NB4 (cell line): ENCODE results near the gene NLRX1.
A peak's percentile ranks its signal among the peaks of the same experiment; 100 is the strongest.
"Not testable (repeated sequence)": the region's sequence is repeated elsewhere in the genome, so short reads cannot be mapped to it uniquely, and the experiment has no call there.

ENCODE experiments used
- DNase-seq: peaks from one replicate; pipeline ENCODE4 v3.0.0; 2010; ENCODE audit warnings: low read depth
- H3K4me3 ChIP-seq: one replicate; pipeline ENCODE4 v1.5.1; 2011; ENCODE audit warnings: mild to moderate bottlenecking, low read depth, low read length, moderate library complexity
- CTCF ChIP-seq: IDR thresholded peaks from one replicate; pipeline ENCODE4 v1.5.1; 2012; ENCODE audit warnings: low read depth, low read length
- MAX ChIP-seq: IDR thresholded peaks from 2 replicates; pipeline ENCODE4 v1.6.1; 2011; ENCODE audit warnings: low read depth, low read length
- MYC ChIP-seq: IDR thresholded peaks from 2 replicates; pipeline ENCODE4 v1.6.1; 2011; ENCODE audit warnings: low read depth, low read length
- POLR2A ChIP-seq: IDR thresholded peaks from 2 replicates; pipeline ENCODE4 v1.6.1; 2011; ENCODE audit warnings: mild to moderate bottlenecking; ENCODE audit not compliant: insufficient read length; ENCODE audit errors: extremely low read depth

The NLRX1 gene

GRCh38 chr11:119188067-119188466 lies 19.5 kb downstream of the NLRX1 start:
- no peak for DNase-seq
- TF ChIP-seq CTCF (no peak), MAX (no peak), POLR2A (no peak)
- H3K4me3 ChIP-seq = no peak overlapping the region

GRCh38 chr11:119188887-119189286 lies 20.4 kb downstream of the NLRX1 start:
- H3K4me3 ChIP-seq = no peak overlapping the region
- TF ChIP-seq POLR2A = no peak
- no peak for TF ChIP-seq MAX
- no peak for TF ChIP-seq MYC
- TF ChIP-seq CTCF = no peak
- DNase-seq = no peak

GRCh38 chr11:119189393-119189792 lies 20.9 kb downstream of the NLRX1 start:
- DNase-seq = no peak
- TF ChIP-seq MAX (no peak), POLR2A (no peak), MYC (no peak), CTCF (no peak)
- no peak overlapping the region for H3K4me3 ChIP-seq

GRCh38 chr11:119190531-119190930 lies 22.0 kb downstream of the NLRX1 start:
- TF ChIP-seq POLR2A (no peak), MYC (no peak), MAX (no peak), CTCF (no peak)

GRCh38 chr11:119191265-119191664 lies 22.7 kb downstream of the NLRX1 start:
- not testable (repeated sequence) for H3K4me3 ChIP-seq, DNase-seq

More at GRCh38 chr11:119190531-119190930, 22.0 kb downstream of the NLRX1 start:
- DNase-seq = no peak
- H3K4me3 ChIP-seq = no peak overlapping the region

GRCh38 chr11:119192111-119192510 lies 23.6 kb downstream of the NLRX1 start:
- DNase-seq = peak; percentile 74
- no peak overlapping the region for H3K4me3 ChIP-seq
- TF ChIP-seq CTCF = no peak
- TF ChIP-seq MAX = no peak
- TF ChIP-seq POLR2A = no peak
